Peyer's patch (tissue), 4 donors: ENCODE measurements around the gene EXOC4.

Experiments used
- CTCF ChIP-seq, 6 experiments: fragments of 450-650 bp in 4 of 6; fragments of 200-600 bp in 2 of 6; sonication (generic) in 1 of 6; IDR thresholded peaks; one replicate each; pipeline ENCODE4 v1.5.1; 2017 to 2019; ENCODE audit warnings: antibody characterized with exemption in 6 of 6, mild to moderate bottlenecking in 3 of 6, moderate library complexity in 1 of 6
- POLR2A ChIP-seq, 2 donors: fragments of 450-650 bp; IDR thresholded peaks; one replicate each; pipeline ENCODE4 v1.5.1; 2017; ENCODE audit warnings: antibody characterized with exemption in 2 of 2, mild to moderate bottlenecking in 2 of 2, moderate library complexity in 2 of 2

- TF ChIP-seq CTCF (IDR thresholded peaks at IDR 0.05) (no peak), POLR2A (IDR thresholded peaks at IDR 0.05) (no peak)
Observed at GRCh38 chr7:134068670-134069069, 815.8 kb downstream of the EXOC4 start.
